GM19324 (cell line): Measurements from ENCODE around the gene INSYN2B.
"Not testable (repeated sequence)": the region's sequence is repeated elsewhere in the genome, so short reads cannot be mapped to it uniquely, and the experiment has no call there.

ENCODE experiments used
- ATAC-seq: cut with Tn5 transposase; IDR thresholded peaks from one replicate; pipeline ENCODE4 v1.9.1; 2021; ENCODE audit warnings: mild to moderate bottlenecking, moderate library complexity; ENCODE audit not compliant: unreplicated experiment, low FRiP score

INSYN2B gene

GRCh38 chr5:169862391-169862811 lies 117.9 kb downstream of the INSYN2B start:
- no peak for ATAC-seq

GRCh38 chr5:169861934-169862333 lies 118.4 kb downstream of the INSYN2B start:
- ATAC-seq = no peak

- no peak for ATAC-seq
Observed at GRCh38 chr5:169861433-169861832, 118.9 kb downstream of the INSYN2B start.

GRCh38 chr5:169860585-169860984 lies 119.7 kb downstream of the INSYN2B start:
- ATAC-seq = no peak

GRCh38 chr5:169856571-169856970 lies 123.7 kb downstream of the INSYN2B start:
- ATAC-seq = no peak

- no peak for ATAC-seq
Observed at GRCh38 chr5:169851321-169851850, 128.9 kb downstream of the INSYN2B start.

- no peak for ATAC-seq
Observed at GRCh38 chr5:169850409-169850808, 129.9 kb downstream of the INSYN2B start.

- ATAC-seq = no peak
Observed at GRCh38 chr5:169848792-169849191, 131.5 kb downstream of the INSYN2B start.

GRCh38 chr5:169848271-169848670 lies 132.0 kb downstream of the INSYN2B start:
- no peak for ATAC-seq

- no peak for ATAC-seq
Observed at GRCh38 chr5:169847519-169847918, 132.8 kb downstream of the INSYN2B start.

GRCh38 chr5:169842699-169843098 lies 137.6 kb downstream of the INSYN2B start:
- no peak for ATAC-seq

GRCh38 chr5:169840405-169840804 lies 139.9 kb downstream of the INSYN2B start:
- no peak for ATAC-seq

- peak; percentile 57 for ATAC-seq
Observed at GRCh38 chr5:169838688-169839087, 141.6 kb downstream of the INSYN2B start.

GRCh38 chr5:169837686-169838085 lies 142.6 kb downstream of the INSYN2B start:
- no peak for ATAC-seq

- ATAC-seq = no peak
Observed at GRCh38 chr5:169836835-169837536, 143.3 kb downstream of the INSYN2B start.

- ATAC-seq = not testable (repeated sequence)
Observed at GRCh38 chr5:169834540-169834939, 145.8 kb downstream of the INSYN2B start.

GRCh38 chr5:169833681-169834292 lies 146.5 kb downstream of the INSYN2B start:
- ATAC-seq = not testable (repeated sequence)

GRCh38 chr5:169832845-169833244 lies 147.4 kb downstream of the INSYN2B start:
- no peak for ATAC-seq

- no peak for ATAC-seq
Observed at GRCh38 chr5:169832304-169832703, 148.0 kb downstream of the INSYN2B start.

- ATAC-seq = no peak
Observed at GRCh38 chr5:169831331-169831730, 149.0 kb downstream of the INSYN2B start.

- ATAC-seq = no peak
Observed at GRCh38 chr5:169828385-169828784, 151.9 kb downstream of the INSYN2B start.

GRCh38 chr5:169827769-169828168 lies 152.5 kb downstream of the INSYN2B start:
- ATAC-seq = no peak
